H1 (cell line): ENCODE data around the gene PRKAA1. TPM values are rescaled to one million over a fixed set of nuclear protein-coding genes. Genes with fewer than 3 reads are reported as not detected.

ENCODE experiments used
- KDM5A ChIP-seq: fragments of 200-600 bp; IDR thresholded peaks from 2 replicates; pipeline ENCODE4 v1.7.1; 2012; ENCODE audit warnings: mild to moderate bottlenecking, low read length, inconsistent platforms, mixed read lengths
- RNF2 ChIP-seq: fragments of 200-900, 300-1000 bp; sonication (generic); IDR thresholded peaks from 2 replicates; pipeline ENCODE4 v1.7.1; 2016; ENCODE audit warnings: borderline replicate concordance, low read depth, mild to moderate bottlenecking, antibody characterized with exemption, low read length; ENCODE audit not compliant: poor library complexity, severe bottlenecking; ENCODE audit errors: missing control alignments
- polyA plus RNA-seq, 7 experiments: library from polyadenylated mRNA; depleted of rRNA in 3 of 7; stranded (reverse) in 5 of 7; unstranded in 2 of 7; fragments of >200 nt in 5 of 7; fragments of 200-250 nt in 2 of 7; gene quantifications; 1 replicate in 5 of 7; 2 replicates in 1 of 7; 4 replicates in 1 of 7; pipeline versions ENCODE4 v1.2.1 to v1.2.3, GENCODE V29; 2011 to 2013; ENCODE audit warnings: missing spikeins in 2 of 7, mixed read lengths in 2 of 7
- total RNA-seq: library from RNA; stranded (reverse); fragmentation: NEBNext Ultra II Directional; extraction: Animal tissue kit (Norgen Biotek cat#: 25700); gene quantifications from 2 replicates; pipeline ENCODE4 v1.2.1, GENCODE V29; 2021

PRKAA1 gene
- total and polyA plus RNA-seq, 2 of the 8 experiments (the other 6 are each of a cell fraction or from before 2014, with no cell fraction given): 10.4 to 33.1 TPM

- TF ChIP-seq RNF2: no peak
- TF ChIP-seq KDM5A: no peak
- TF ChIP-seq, all 59 proteins: peak for 0
These were observed 22.1 kb downstream of the PRKAA1 start (continued) for GRCh38 chr5:40775846-40776657.
